Parathyroid adenoma (tissue), 2 donors: ENCODE results near the gene ANO10.

Source experiments
- H2AFZ ChIP-seq: fragments of 300-600 bp; sonication (generic); one replicate; pipeline ENCODE4 v1.7.0; 2017; ENCODE audit warnings: antibody characterized with exemption, mild to moderate bottlenecking
- H3K27ac ChIP-seq: fragments of 300-600 bp; sonication (generic); one replicate; pipeline ENCODE4 v1.7.0; 2017
- H3K27me3 ChIP-seq: fragments of 300-600 bp; sonication (generic); one replicate; pipeline ENCODE4 v1.7.0; 2017; ENCODE audit warnings: low read length; ENCODE audit not compliant: control insufficient read depth, insufficient read depth
- H3K36me3 ChIP-seq: fragments of 300-600 bp; sonication (generic); one replicate; pipeline ENCODE4 v1.7.0; 2017; ENCODE audit warnings: low read length; ENCODE audit not compliant: control insufficient read depth, insufficient read depth
- H3K4me1 ChIP-seq: fragments of 300-600 bp; sonication (generic); one replicate; pipeline ENCODE4 v1.7.0; 2017; ENCODE audit warnings: control low read depth
- H3K4me2 ChIP-seq: fragments of 300-600 bp; sonication (generic); one replicate; pipeline ENCODE4 v1.7.0; 2017; ENCODE audit warnings: low read length
- H3K4me3 ChIP-seq: fragments of 300-600 bp; sonication (generic); one replicate; pipeline ENCODE4 v1.7.0; 2017; ENCODE audit warnings: low read depth, low read length
- H3K79me2 ChIP-seq: fragments of 300-600 bp; sonication (generic); one replicate; pipeline ENCODE4 v1.7.0; 2017; ENCODE audit warnings: control low read depth
- H3K9ac ChIP-seq: fragments of 300-600 bp; sonication (generic); one replicate; pipeline ENCODE4 v1.7.0; 2017; ENCODE audit warnings: mild to moderate bottlenecking
- H3K9me3 ChIP-seq: fragments of 300-600 bp; sonication (generic); one replicate; pipeline ENCODE4 v1.7.0; 2017; ENCODE audit warnings: low read length; ENCODE audit not compliant: control insufficient read depth
- CTCF ChIP-seq: fragments of 300-600 bp; sonication (generic); IDR thresholded peaks from one replicate; pipeline ENCODE4 v1.7.0; 2017; ENCODE audit warnings: antibody characterized with exemption, mild to moderate bottlenecking
- donor health status: primary hyperparathyroidism.

Gene ANO10

GRCh38 chr3:43644443-43644842, 22.6 kb upstream of the ANO10 start:
- Histone ChIP-seq H3K27ac (no peak overlapping the region), H2AFZ (peak overlapping the region; percentile 62), H3K9ac (no peak overlapping the region), H3K27me3 (no peaks in the 10 kb centered on the region), H3K4me2 (no peak overlapping the region), H3K79me2 (no peaks in the 10 kb centered on the region), H3K4me1 (peaks cover 12% of the 10 kb centered on the region), H3K9me3 (no peaks in the 10 kb centered on the region), H3K4me3 (no peak overlapping the region), H3K36me3 (no peaks in the 10 kb centered on the region)
- TF ChIP-seq CTCF: no peak

DNA sequence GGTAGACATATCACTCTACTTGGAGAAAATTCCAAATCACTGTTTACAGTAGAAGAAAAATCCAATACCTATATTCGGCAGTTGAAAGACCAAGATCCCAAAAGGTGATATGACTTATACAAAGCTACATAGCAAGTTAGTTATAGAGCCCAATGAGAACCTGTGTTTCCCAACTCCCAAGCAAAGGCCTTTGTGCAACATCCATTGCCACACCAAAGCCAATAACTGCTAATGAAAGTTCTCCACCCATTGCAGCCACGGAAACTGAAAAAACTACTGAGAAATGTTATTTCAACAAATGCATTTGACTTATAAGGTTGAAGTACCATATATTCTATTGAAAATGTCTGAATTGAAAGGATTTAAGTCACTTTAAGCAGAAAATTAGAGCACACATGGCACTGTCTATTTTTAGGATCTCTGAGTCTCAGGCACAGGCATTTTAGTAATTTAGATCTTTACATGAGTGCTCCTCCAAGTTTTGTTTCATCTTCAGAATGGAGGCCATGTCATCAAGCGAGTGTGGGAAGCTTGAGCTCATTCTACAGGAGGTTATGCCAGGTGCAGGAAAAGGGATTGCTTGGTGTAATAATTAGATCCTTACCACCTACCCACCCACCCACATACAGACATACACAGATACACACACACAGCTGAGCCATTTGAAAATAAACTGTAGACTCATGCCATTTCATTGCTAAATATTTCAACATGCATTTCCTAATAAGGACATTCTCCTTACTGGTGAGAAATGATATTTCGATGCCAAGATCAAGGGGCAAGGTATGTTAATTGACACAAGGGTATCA, 19.7 kb upstream of the ANO10 start:
- no peak overlapping the region for H2AFZ ChIP-seq
- H3K36me3 ChIP-seq: no peaks in the 10 kb centered on the region
- H3K79me2 ChIP-seq: no peaks in the 10 kb centered on the region
- no peak overlapping the region for H3K4me2 ChIP-seq
- no peak overlapping the region for H3K4me3 ChIP-seq
- H3K27me3 ChIP-seq: no peaks in the 10 kb centered on the region
- H3K9ac ChIP-seq: no peak overlapping the region
- no peaks in the 10 kb centered on the region for H3K9me3 ChIP-seq
- no peak overlapping the region for H3K27ac ChIP-seq
- peaks cover 7% of the 10 kb centered on the region for H3K4me1 ChIP-seq
- TF ChIP-seq CTCF: no peak

GRCh38 chr3:43640681-43641080, 18.9 kb upstream of the ANO10 start:
- Histone ChIP-seq H3K9ac (no peak overlapping the region), H3K9me3 (no peaks in the 10 kb centered on the region), H3K27me3 (no peaks in the 10 kb centered on the region), H3K36me3 (no peaks in the 10 kb centered on the region), H3K4me1 (peaks cover 7% of the 10 kb centered on the region), H3K27ac (no peak overlapping the region), H3K4me2 (no peak overlapping the region), H3K4me3 (no peak overlapping the region), H3K79me2 (no peaks in the 10 kb centered on the region), H2AFZ (no peak overlapping the region)
- no peak for TF ChIP-seq CTCF

- Histone ChIP-seq H3K27me3 (no peaks in the 10 kb centered on the region), H2AFZ (peak overlapping the region; percentile 68), H3K4me1 (peaks cover under 1% of the 10 kb centered on the region), H3K4me2 (no peak overlapping the region), H3K27ac (no peak overlapping the region), H3K79me2 (no peaks in the 10 kb centered on the region), H3K36me3 (no peaks in the 10 kb centered on the region), H3K9me3 (no peaks in the 10 kb centered on the region), H3K4me3 (no peak overlapping the region), H3K9ac (no peak overlapping the region)
- TF ChIP-seq CTCF: peak; percentile 27
Measured at GRCh38 chr3:43638594-43639447, 17.0 kb upstream of the ANO10 start.
